AG09319 (cell line): ENCODE data around the gene MYO15A.
A peak's percentile ranks its signal among the peaks of the same experiment; 100 is the strongest.

ENCODE experiments used
- DNase-seq: peaks from one replicate; pipeline ENCODE4 v3.0.0-alpha.2; 2010; ENCODE audit warnings: low read depth; ENCODE audit errors: extremely low read depth
- CTCF ChIP-seq: IDR thresholded peaks from 2 replicates; pipeline ENCODE4 v1.5.1; 2011; ENCODE audit warnings: low read depth, mild to moderate bottlenecking, inconsistent platforms, low read length, moderate library complexity

The MYO15A gene

GRCh38 chr17:18190628-18191235, 82.2 kb downstream of the MYO15A start:
- no peak for DNase-seq

GRCh38 chr17:18191236-18191667, 82.7 kb downstream of the MYO15A start:
- DNase-seq: no peak
- TF ChIP-seq CTCF: no peak

More at GRCh38 chr17:18190628-18191235, 82.2 kb downstream of the MYO15A start:
- TF ChIP-seq CTCF: no peak

- DNase-seq: no peak
- TF ChIP-seq CTCF: peak; percentile 26
These were observed 83.4 kb downstream of the MYO15A start for GRCh38 chr17:18191967-18192366.

GRCh38 chr17:18194394-18194793, 85.8 kb downstream of the MYO15A start:
- DNase-seq: no peak
- TF ChIP-seq CTCF: no peak

- DNase-seq: no peak
- no peak for TF ChIP-seq CTCF
These were observed 86.2 kb downstream of the MYO15A start for GRCh38 chr17:18194804-18195203.

- DNase-seq: no peak
- TF ChIP-seq CTCF: no peak
These were observed 86.7 kb downstream of the MYO15A start for GRCh38 chr17:18195246-18195645.

- no peak for DNase-seq
- no peak for TF ChIP-seq CTCF
These were observed 89.1 kb downstream of the MYO15A start for GRCh38 chr17:18197535-18198194.
